DMS114 treated with DMSO at 0.1 percent for 48 hours (cell line): Measurements from ENCODE around the gene NRL.

Experiments
- DNase-seq: peaks from one replicate; lab custom pipeline; 2025; ENCODE audit not compliant: unreplicated experiment; lab: John Stamatoyannopoulos, UW

NRL gene

DNA sequence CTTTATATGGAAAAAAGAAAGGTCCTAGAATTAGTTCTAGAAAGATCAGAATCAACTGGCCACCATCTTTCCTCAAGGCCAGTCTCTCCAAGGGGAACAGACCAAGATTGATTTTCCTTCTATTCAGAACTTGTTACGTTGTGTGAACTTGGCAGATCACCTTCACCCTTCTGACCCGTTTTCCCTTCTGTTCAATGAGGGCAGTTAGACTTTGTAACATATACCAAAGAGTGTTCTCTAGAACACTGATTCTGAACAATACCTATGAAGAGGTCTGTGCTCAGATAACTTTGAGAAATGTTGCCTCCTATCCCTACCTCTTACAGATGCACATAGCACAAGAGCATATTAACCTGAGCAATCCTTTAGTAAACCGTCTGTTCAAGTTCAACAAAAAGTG lies 31.3 kb downstream of the NRL start:
- no peak for DNase-seq

DNA sequence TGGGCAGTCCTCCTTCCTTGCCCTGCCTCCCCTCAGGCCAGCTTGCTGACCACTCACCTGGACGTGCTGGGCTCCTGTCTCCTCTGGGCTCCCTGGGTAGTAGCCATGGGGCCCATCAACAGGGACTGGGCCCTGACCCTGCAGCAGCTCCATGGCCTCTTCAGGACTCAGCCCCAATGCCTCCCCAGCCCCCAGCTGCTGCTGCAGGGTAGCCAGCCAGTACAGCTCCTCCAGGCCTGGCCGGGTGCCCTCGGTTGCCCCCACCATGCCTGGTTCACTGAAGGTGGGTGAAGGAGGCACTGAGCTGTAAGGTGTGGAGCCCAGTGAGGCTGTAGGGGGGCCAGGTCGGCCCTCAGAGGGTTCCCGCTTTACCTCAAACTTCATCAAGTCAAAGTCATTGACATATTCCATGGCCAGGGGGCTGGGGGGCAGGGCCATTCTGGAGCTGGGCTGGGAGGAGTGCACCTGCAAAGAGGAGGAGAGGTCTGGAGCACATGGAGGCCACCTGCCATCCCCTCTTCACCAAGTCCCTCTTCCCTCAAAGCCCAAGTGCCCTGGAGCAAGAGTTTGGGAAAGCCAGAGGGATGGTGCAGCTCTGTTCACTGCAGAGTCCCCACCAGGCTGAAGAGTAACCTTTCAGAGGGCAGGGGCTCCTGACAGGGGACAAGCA lies 32.2 kb downstream of the NRL start:
- DNase-seq = no peak

DNA sequence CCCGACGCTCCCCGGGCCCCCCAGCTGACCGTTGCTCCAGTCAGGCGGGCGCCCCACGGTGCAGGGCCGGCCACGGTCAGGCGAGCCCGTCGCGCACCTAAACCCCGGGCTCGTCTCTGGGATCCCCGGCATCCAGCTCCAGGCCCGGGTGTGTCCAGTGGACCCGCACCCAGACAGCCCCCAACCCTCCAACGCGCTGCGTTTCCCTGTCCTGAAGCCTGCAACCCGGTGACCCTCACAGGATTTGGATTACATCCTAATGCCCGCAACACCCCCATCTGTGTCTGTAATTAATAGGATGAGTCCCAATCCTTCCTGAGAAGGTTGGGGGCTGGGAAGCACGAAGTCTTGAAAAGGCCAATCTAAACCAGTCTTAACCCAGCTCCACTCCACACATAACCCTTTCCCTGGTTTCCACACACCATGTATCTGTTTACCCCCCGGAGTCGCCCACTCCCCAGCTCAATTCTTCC lies 33.0 kb downstream of the NRL start:
- no peak for DNase-seq

DNA sequence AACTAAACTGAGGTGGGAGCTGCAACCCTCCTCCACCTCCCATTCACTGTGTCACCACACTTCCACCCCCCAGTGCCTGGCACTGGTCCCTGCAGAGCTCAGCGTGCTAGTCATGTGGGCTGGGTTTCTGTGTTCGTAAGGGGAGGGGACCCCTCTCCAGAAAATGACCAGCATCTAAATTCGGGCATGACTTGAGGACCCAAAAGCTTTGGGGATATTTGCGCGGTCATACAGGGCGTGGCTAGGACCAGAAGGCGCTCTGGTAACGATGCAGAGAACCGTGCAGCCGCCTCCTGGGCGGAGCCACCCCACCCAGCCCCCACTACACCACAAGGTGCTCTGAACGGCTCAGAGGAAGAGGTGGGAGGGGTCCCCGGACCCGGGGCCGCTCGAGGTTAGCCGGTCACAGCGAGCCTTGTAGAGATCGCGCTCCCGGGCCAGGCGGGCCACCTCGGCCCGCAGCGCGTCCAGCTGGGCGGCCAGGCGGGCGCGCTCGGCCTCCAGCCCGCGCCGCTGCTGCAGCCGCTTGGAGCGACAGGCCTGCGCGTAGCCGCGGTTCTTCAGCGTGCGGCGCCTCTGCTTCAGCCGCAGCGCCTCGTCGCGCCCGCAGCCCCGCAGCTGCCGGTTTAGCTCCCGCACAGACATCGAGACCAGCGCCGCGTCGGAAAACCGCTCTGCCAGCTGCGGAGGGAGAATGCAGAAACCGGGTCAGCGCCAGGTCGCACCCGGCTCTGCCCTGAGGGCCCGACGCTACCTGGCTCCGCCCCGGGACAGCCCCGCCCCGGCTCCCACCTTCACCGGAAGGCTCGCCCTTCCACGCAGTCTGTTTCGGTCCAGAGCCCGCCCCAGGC lies 33.6 kb downstream of the NRL start:
- DNase-seq = no peak

DNA sequence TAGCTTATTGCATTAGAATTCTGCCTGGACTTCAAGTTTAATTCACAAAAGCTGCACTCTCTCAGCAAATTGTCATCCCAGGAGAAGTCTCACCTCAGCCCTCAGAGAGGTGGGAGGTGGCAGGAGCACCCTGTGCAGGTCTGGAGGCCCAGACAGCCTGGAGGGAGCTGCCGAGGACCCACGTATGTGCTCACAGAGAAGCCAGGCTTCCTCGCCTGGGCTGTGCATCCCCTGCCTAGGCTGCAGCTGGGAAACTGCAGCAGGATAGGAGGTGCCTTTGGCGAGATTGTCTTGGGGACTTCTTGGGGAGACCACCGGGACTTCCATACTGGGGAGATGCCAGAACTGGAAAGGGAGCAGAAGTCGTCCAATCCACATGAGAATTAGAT lies 34.6 kb downstream of the NRL start:
- no peak for DNase-seq

DNA sequence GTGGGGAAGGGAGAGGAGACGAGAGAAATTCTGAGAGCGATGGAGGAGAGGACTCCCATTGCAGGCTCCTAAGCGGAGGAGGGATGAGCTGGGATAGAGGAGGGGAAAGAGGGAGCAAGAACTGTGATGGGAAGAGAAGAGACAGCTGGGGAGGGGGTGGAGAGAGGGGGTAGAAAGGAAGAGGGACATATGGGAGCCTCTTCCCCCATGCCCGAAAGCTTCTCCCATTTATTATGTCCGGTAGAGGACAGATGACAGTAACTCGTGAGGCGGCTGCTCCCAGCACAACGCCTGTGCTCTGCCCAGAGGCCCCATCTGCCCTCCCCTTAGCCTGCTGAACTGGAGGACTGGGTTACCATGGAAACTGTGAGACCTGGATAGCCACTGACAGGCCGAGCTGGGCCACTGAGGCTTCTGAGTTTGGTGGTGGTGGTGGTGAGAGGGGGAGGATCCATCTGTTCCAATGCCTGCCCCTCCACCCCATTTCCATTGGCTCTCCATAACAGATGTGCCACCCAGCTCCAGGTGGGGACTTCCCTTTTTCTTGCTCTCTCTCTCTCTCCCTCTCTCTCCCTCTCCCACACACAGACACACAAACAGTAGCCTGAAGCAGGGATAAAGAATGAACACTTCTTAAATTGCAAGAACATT lies 35.1 kb downstream of the NRL start:
- no peak for DNase-seq

DNA sequence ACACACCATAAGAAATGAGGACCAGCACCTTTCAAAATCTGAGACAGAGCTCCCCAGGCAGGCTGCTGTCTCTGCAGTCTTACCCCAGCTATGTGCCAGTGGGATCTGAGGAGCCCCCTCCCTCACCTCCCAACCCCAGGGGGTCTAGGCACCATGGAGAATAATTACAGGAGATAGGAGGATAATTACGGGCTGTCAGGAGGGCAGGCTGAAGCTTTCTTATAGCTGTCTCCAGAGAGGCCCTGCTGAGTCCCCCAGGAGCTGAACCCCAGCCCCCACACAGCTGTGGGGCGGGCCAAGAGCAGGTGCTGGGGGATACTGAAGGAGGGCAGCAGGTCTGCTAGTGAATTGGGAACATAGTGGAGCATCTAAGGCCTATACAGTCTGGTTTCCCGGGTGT lies 36.6 kb downstream of the NRL start:
- no peak for DNase-seq

DNA sequence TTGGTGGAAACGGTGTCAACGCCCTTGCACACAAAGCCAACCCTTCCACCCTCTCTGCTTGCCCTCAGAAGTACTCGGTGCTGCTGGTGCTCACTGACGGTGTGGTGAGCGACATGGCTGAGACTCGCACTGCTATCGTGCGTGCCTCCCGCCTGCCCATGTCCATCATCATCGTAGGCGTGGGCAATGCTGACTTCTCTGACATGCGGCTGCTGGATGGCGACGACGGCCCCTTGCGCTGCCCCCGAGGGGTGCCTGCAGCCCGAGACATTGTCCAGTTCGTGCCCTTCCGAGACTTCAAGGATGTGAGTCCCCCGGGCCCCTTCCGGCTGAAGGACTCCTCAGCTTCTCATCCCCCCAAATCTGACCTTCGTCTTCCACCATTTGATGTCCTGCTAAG lies 37.7 kb downstream of the NRL start:
- DNase-seq = no peak

DNA sequence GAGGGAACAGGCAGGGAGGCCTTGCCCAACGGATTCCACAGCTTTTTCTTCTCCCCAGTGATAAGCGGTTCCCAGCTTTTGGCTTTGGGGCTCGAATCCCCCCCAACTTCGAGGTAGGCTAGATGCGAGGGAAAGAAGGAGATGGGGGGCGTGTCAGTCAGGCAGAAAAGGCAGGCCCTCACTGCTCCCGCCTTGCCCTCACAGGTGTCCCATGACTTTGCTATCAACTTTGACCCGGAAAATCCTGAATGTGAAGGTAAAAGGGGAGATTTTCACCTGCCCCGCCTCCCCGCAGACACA lies 38.5 kb downstream of the NRL start:
- DNase-seq = no peak

DNA sequence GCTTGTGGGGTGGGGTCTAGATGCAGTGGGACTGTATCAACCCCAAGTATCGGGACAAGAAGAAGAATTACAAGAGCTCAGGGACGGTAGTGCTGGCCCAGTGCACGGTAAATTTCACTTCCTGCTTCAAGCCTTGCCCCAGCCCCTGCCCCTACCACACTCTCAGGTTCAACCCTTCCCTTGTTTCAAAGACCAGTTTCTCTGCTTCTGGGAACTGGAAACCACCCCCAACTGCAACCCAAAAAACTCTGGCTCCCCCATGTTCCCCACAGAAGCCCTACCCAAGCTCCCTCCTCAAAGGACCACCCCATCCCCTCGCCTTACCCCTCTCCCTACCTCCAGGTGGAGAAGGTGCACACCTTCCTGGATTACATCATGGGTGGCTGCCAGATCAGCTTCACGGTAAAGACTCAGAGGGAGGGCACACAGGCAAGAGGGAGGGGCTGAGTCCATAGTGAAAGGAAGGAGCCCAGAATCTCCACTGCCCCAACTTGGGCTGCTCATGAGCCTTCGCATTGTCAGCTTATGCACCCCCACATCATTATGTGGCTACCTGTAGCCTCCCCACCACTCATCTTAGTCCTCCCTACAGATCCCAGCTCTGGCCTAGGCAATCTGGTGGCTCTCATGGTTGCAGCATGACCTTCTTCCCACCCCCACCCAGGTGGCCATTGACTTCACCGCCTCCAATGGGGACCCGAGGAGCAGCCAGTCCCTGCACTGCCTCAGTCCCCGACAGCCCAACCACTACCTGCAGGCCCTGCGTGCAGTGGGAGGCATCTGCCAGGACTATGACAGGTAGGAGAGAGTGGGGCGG lies 39.1 kb downstream of the NRL start:
- no peak for DNase-seq

DNA sequence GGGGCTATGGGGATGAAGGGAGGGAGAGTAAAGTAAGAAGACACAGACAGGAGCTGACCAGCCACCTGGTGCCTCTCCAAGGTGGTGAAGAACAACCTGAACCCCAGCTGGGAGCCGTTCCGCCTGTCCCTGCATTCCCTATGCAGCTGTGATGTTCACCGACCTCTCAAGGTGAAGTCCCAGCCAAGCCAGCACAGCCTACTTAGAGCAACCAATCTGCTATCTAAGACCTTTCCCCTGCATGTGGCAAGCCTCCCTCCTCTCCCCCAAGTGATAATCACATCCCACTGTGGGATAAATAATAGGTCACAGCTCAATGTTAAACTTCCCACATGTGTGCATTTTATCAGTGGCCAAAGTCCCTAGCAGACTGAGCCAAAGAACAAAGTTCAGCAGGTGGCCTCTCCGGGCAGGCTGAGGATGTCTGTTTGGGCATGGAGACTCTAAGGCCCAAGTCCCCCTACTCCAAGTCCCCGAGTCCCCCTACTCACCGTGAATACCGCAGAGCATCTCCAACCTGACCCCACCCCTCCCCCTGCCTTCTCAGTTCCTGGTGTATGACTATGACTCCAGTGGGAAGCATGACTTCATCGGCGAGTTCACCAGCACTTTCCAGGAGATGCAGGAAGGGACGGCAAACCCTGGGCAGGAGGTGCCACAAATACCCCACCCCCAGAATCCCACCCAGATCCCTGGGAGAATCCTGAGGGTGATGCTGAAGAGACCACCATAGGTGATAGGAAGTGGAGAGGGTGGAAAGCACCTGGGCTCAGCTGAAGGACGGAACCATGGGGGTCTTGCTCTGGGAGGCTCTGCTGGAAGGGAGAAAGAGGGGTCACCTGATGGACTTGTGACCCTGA lies 39.9 kb downstream of the NRL start:
- DNase-seq = no peak

DNA sequence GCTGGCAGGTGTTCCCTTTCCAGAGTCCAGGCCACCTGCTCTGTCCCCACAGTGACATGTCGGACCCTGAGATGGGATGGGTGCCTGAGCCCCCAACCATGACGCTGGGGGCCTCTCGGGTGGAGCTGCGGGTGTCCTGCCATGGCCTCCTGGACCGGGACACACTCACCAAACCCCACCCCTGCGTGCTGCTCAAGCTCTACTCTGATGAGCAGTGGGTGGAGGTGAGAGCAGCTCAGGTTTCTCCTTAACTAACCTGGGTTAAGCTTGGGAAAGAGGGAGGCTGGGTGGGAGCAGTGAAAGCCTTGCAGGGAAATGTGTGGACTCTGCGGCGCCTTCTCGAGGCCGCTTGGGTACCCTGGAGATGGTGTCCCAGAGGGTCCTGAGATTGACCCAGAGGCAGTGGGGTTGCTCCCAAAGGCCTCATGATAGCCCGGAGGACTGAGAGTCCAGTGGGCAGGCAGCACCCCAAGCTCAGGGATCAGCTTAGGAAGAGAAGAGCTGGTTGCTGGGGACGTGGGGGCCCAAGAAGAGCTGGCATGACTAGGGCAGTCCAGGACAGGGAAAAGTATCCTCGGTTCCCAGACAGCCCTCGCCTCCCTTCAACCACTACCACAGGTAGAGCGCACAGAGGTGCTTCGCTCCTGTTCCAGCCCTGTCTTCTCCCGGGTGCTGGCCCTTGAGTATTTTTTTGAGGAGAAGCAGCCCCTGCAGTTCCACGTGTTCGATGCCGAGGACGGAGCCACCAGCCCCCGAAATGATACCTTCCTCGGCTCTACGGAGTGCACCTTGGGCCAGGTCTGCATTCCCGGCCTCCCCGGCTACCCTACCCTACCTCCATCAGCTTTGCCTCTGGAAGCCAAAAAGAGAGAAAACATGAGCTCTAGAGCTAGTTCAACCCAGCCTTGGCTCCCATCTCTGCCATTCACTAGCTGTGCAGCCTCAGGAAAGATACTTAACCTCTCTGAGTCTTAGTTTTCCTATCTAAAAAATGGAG lies 41.6 kb downstream of the NRL start:
- no peak for DNase-seq

DNA sequence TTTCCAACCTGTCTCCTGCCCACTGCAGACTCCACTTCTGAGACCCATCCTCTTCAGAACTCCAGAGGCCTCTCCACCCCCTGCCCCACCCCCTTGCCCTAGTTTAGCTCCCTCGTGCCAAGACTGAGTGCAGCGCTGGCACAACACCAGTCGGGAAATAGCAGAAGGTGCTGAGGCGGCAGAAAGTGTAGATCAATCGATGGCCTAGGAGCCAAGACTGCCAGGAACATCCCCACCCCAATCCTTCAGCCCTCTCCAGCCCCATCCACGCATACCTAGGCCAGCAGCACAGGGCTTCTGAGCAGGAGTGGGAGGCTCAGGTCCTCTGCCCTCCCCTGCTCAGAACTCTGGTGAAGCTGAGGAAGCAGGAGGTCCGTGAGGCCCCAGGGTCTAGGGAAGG lies 42.3 kb downstream of the NRL start:
- DNase-seq = no peak

DNA sequence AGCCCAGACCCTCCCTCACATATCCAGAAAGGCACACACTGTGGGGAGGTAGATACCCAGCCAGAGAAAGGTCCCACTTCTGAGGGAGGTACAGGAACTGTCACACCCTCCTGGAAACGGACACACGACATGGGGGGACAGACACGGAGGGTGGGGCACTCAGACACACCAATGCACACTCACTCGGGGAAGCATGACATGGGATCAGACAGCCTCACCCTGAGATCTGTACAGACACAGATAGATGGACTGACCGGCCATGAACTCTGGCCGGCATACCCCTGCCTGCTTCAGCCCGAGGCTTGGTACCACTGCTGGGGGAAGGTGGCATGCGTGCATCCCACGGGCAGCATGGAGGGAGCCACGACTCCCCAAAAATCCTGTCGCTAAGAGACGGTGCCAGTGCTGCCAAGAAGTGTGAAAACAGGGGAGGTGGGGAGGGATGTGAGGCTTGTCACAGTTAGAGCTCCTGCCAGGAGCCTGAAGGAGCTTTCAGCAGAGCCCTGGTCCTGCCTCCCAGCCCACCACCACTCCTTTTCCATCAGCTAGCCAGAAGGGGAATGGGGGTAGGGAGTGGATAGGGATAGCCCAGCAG lies 42.8 kb downstream of the NRL start:
- no peak for DNase-seq

DNA sequence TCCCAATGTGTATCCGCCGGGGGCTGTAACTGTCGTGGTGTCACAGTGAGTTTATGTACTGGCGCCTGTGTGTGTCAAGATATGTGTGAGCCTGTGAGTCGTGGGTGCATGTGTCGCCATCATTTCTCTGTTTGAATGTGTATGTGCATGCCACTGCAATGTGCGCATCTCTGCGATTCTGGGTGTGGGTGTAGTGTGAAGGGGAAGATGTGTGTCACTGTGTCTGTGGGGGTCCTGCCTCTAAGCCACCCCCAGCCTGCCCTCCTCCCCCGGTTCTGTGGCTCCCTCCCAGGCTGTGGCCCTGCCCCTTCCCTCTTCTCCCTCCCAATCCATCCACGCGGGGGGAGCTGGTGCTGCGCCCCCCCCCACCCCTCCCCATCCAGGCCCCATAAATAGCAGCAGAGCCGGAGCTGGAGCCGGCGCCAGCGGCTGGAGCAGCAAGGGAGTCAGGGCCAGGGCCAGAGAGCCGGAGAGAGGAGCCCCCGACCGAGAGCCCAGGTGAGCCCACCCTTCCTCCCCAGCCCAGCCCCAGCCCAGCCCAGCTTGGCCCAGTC lies 43.5 kb downstream of the NRL start, which contains the start of gene CPNE6:
CPNE6 (plus strand) TSS at position 419 of the 554 bp plus-strand sequence. CDS start 1,375 bp downstream, outside the sequence.
- DNase-seq = no peak

DNA sequence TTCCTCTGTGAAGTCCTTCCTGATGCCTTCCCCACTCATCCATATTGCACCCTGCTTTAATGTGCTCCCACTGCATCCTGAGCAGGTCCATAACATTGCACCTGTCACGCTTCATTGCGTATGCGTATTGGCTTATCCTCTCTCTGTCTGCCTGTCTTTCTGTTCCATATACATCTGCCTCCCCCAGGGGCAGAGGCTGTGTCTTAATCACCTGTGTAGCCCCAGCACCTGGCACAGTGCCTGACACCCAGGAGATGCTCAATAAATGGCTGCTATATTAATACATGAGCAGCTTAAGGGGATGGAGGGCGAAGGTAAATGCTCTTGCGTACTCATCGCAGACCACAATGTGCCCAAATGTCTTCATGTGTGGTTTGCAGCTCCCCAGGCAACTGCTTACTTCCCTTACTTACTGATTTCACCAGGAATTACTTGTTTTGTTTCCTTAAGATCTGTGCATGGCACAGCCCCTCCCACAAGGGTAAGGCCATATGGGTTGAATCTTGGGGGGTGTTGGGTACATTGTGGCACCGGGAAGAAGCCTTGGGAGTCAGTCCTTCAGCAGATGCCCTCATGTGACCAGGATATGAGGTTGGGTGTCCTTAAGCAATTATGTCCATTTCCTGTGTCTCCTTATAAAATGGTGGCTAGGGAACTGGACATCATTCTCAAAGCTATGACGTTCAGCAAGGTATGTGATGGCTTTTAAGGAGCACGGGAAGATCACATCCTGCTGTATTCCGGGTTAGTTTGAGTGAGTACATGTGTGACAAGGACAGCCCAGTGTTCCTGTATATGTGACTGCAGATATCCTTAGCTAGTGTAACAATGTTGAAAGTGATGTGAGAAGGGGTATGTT lies 44.2 kb downstream of the NRL start:
- no peak for DNase-seq

DNA sequence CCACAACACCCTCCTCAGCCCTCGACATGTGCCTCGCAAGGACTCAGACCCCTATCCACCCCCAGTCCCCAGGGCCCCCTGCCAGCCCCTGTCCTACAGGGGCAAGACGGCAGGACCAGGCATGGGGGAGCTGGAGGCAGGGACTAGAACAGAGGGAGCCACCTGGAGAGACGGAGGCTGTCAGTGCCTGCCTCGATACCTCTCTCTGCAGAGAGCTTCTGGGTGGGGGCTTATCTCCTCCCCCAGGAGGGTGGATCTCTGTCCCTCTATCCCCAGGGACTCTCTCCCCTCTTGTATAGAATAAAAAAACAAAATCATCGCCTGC lies 45.4 kb downstream of the NRL start:
- no peak for DNase-seq
